ENCODE results near the gene VANGL2.

Gene VANGL2

DNA sequence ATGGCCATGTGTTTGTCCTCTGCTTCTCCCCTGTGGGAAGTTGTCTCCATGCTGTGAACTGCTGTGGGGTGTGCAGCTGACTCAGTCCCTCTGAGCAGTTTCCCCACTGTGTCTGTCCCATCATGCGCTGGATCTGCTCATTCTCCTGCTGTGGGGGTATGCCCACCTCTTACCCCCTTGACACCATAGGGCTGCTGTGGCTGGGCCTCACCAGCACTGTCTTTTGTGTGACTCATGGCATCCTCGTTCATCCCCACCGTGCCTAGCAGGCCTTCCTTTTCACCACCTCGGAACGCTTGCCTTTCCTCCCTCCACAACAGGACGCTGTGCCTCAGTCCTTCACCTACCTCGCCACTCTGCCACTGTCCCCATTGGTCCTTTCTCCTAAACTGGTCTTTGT, 27.3 kb downstream of the VANGL2 start:
- no peak for DNase-seq (ENCODE audit: low spot score)

DNA sequence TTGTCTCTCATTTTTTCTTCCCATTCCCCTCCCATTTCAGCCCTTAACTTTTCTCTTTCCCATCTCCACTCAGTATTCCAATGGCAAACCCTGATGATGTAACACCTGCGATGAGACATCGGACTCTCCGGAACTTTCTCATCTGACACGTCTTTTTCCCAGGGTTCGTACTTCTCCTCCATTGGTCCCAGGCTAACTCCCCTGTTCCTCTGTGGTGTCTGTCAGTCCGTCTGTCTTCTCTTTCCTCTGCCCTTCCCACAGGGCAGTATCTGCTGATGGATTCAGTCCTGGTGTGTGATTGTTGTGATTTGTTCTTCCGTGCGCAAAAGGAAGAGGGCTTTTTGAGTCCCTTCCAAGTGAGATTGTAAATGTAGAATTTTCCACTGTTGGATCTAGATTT, 27.7 kb downstream of the VANGL2 start:
- no peak for DNase-seq (ENCODE audit: low spot score)

DNA sequence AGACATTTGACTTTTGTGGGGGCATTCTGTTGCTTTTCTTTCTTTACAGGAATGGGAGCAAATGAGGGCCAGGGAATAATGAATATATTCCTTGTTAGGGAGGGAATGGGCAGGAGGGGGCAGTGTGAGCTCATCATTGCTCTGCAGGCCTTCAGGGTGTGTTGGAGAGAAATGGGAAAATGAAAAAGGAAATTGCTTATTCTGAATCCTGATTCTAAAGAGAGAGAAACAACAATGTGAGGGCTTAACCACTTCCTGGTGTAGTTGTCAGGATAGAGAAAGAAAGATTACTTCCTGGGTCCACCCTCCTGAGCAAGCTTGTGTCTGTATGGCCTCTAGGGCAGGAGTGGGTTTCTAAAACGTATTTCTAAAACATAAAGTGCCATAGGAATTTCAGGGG, 28.3 kb downstream of the VANGL2 start:
- DNase-seq (ENCODE audit: low spot score), result peak; percentile 53

DNA sequence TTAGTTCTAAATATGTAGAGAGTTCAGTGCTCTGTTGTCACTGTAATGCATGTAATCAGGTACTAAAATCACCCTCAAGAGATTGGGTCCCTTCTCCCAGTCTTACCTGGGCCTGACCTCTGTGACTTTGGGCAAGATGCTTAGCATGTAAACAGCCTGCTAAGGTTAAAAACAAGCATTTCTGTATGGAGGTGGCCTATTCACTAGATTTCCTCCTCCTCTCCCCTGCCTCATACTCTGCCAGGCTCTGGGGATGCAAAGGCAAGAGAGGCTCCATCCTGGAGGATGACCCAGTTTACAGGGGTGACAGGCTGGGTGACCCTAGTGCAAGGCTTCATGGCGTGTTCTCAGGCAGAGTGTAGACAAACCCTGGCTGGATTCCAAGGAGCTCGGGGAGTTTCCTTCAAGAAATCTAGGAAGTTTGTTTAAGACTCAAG, 28.8 kb downstream of the VANGL2 start:
- no peak for DNase-seq (ENCODE audit: low spot score)

DNA sequence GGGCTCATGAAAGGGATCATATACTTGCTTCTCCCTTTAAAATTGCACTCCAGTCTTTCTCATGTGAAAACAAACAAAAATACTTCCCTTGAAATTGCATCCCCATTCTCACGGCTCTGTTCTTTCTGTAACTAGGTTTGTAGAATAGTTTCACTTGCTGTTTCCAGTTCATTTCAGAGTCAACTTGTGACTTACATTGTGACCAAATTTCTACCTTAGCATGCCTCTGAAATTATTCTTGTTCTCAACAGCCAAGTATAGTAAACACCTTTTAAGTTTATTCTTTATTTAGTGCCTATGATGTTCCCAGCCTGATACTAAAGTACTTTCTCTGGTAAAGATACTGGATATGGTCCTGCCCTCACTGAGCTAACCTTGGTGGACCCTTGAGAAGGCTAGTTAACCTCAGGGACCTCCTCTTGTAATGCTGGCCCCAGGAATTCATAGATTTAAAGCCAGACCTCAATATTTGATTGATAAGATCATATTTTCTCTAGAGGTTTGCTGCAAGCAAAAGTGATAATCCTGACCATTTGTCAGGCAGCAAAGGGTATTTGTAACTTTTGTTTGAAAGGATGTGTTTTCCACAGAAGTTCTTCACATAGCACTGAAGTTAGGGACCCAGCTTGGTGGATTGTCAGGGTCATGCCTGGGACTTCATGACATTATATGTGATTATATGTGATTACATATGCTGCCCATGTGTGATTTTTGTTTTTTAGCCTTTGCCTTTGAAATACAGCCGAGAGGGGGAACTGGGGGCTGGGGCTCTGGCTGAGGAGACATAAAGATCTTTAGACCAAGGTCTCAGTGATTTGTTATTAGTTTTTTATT, 29.6 kb downstream of the VANGL2 start:
- no peak for DNase-seq (ENCODE audit: low spot score)

DNA sequence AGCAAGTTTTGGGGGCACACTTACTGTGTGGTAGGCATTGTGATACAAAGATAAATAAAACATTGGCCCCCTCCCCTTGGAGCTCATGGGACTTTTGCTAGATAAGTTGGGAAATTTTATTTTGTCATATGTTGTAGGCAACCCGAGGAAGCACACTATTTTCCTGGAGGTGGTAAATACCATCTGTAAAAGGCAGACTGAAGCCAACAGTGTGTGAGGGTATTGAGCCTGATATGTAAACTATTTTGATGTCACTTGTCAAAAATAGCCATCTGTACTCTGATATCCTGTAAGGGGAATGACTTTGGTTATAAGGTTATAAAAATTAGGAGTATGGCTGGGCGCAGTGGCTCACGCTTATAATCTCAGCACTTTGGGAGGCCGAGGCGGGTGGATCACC, 30.6 kb downstream of the VANGL2 start:
- DNase-seq (ENCODE audit: low spot score), result no peak

DNA sequence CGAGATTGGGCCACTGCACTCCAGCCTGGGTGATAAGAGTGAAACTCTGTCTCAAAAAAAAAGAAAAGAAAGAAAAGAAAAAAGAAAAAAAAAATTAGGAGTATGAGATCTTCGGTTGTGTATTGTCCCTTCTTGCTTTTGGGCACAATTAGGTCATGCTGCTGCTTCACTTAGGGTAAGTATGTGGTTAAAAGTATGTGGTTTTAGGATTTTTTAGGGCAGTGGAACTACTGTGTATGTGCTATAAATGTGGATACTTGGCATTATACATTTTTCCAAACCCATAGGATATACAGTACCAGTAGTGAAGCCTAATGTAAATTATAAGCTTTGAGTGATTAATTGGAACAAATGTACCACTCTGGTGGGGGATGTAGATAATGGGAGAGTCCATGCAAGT, 31.2 kb downstream of the VANGL2 start:
- DNase-seq (ENCODE audit: low spot score), result no peak

DNA sequence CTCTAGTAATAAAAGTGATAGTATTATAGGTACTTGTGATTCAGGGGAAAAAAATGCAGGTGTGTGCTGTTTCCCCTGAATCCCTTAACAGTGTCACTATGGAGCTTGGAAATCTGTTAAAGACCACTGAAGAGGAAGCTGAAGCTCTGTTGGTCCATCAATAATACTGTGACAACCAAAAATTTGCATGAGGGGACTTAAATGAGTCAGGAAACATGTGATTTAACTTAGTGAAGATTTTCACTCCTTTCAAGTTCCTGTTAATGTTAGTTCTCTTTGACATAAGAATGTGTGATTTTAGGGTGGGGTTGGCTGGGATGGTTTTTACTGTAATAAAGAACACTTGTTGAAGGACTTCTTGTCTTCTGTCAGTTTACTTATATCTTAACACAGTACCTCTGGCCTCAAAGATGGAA, 32.0 kb downstream of the VANGL2 start:
- DNase-seq (ENCODE audit: low spot score), result no peak

DNA sequence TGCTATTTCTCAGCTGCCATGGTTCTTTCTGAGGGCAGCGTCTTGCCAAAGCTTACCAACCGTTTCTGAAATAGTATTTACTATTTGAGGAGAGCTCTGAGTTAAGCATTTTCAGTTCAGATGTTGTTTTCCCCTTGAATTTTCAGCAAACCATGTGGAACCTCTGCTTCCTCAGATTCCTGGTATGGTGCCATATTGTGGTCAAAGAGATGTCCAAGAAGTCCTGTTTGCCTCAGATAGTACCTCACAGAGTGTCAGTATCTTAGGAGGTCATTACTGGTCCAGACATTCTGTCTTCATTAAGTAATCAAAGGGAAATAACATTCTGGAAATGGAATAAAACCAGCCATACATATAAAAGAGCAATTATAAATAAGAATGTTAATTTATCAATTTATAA, 36.6 kb downstream of the VANGL2 start:
- DNase-seq (ENCODE audit: low spot score), result no peak

DNA sequence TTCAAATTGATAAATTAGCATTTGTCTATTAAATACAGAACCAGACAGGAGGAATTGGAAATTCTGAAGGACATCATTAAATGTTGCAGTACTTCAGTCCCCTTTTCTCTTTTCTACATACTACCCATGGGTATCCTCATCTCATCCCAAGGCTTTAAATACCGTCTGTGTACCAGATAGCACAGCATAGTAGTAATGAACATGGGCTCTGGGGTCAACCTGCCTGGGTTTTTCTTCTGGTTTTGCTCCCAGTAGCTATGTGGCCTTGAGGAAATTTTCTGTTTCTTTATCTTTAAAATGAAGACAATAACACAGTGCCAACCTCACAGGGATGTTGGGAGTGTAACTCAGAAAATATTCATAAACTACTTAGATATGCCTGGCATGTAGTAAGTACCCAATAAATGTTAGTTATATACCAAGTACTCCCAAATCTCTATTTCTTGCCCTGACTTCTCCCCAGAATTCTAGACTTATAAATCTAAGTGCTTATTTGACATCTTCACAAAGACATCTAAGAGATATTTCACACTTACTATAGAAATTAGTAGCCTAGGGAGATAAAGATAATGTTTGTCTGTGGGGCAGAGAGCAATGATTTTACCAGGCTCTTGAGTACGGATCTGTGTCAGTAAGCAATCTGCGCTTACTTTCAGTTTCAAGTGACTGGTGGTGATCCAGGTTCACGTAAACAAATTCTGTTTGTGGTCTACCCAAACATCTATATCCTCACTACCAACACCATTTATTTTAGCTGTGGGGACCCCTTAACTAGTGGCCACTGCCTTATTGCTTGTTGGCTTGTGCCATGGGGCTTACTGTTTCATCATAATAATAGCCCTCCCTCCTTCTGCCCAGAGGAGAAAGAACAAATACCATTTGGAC, 37.3 kb downstream of the VANGL2 start:
- no peak for DNase-seq (ENCODE audit: low spot score)

DNA sequence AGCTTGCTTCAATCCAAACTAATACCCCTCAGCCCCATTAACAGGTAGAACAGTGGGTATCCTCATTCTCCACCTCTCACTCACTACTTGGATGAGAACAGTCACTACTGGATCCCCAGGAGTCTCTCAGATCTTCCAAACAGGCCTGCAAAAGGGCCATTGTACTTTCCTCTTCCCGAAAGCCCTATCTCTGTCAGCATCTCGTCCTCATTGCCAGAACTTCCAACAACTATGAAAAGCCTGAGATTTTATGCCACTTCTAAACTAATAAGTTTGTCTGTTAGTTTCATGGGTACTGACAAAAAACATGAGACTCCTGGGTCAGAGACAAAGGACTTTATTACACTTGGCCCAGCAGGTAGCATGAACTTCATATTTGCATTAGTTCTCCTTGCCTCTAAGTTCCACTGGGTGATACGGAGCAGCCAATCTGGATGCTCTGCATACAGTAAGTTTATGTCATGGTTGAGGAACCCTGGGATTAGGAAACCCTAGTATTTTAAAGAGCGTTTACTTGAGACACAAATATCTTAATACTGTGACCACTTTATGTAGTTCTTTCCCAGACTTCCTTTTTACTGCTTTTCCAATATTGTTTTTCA, 38.1 kb downstream of the VANGL2 start:
- DNase-seq (ENCODE audit: low spot score), result no peak

DNA sequence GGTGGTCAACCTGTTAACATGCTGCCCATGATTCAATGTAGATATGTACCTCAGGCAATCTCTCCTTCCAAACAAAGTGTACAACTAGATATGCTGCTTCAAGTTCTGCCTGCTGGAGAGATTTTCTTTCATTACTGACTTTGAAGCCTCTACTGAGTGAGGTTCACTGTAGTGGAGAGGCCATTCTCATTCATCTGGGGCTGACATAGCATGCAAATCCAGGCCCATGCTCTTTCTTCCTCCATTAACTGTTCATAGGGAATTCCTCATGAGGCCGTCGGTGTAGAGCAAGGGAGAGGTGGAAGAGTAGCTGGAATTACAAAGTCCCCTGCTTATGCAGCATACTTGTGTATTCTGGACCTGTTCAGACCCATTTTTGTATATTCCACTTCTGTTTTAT, 38.6 kb downstream of the VANGL2 start:
- DNase-seq (ENCODE audit: low spot score), result no peak

DNA sequence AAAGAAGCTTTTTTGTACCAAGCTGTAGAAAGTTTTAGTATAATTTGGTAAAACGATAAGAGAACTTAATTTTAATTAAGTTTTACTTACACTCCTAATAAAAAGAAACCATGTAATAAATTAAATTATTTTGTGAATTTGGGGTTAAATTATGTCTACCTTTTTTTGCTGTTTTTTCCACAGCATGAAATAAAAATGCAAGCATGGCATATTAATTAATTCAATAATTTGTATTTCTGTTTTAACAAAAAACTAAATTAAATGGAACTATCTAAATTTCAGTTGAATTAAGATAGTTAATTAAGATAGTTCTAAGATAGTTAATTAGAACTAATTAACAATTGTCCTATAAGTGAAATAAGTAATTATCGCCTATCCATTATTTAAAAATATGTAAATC, 39.4 kb downstream of the VANGL2 start:
- DNase-seq (ENCODE audit: low spot score), result no peak

DNA sequence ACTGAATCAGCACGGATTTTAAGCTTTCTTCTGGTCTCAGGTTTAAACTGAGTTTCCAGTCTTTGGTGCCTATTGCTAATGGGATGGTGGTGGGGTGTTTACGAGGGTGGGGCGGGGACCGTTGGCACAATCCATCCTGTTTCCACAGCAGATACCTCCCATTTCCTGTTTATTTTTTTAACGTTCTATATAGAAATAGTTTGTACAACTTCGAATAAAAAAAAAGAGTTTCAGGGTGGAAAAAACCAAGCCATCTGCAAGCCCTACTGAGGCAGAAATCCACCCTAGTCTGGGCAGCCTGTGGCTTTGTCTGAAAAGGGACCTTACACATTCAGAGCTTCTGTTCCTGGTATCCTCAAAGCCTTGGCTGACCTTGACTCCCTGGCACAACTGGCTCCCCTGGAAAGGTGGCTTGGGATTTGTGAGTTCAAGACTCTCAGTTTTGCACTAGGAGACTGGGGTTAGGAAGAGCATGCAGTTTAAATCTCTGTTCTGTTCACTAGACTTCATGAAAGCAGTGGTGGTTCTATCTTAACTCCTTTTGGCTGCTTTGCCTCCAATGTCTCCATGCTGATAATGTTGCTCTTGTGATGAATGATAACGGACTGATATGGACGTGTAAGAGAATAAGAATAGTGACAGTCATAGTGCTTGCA, 46.7 kb downstream of the VANGL2 start:
- DNase-seq (ENCODE audit: low spot score), result no peak

DNA sequence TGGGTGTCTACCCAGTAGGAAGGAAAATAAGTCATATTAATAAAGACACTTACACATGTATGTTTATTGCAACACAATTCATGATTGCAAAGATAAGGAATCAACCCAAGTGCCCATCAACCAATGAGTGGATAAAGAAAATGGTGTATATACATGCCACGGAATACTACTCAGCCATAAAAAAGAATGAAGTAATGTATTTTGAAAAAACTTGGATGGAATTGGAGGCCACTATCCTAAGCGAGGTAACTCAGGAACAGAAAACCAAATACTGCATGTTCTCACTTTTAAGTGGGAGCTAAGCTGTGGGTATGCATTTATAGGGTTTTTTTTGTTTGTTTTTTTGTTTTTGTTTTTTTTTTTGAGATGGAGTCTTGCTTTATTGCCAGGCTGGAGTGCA, 49.1 kb downstream of the VANGL2 start:
- no peak for DNase-seq (ENCODE audit: low spot score)

DNA sequence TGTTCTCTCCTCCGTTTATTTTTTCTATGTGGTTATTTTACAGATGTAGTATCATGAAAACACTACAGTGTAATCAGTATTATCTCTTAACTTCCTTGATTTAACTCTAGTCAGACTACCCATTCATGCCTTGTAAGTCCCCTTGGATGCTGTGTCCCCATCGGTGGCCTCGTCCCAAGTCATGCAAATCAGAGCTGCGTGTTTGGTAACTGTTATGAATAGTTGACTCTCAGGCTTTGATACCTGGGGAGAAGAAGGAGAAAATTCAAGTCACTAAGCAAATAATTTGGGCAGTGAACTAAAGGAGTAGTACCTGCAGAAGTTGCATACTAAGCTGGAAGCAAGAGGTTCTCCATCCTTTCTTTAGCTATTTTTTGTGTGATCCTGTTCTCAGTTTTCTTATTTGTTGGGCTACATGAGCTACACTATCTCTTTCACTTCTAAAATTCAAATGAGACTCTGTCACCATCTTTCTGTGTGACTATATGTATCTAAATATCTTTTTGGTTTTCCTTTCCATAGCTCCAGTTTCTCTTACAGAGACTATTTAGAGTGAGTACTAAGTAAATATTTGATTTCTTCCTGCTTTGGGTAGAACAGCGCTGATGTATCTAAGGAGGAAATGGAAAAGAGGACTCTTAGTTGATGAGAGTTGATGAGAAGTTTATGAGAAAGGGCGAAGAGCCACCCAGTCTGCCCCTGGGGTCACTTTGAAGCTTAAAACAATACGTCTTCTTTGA, 50.9 kb downstream of the VANGL2 start:
- DNase-seq (ENCODE audit: low spot score), result no peak

DNA sequence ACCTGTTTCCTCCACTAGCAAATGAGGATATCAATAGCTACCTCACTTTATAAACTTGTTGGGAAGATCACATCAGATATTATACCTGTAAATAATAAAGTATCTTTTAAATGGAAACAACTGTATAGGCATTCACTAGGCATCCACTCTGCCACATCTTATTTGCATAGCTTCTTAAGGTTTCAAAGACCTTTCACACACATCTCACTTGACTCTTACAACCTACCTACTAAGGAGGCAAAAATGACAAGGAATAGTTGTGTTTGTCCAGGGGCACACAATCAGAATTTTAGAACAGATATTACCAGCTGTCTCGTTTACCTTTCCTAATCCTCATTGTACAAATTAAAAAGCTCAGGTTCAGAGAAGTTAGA, 51.5 kb downstream of the VANGL2 start:
- no peak for DNase-seq (ENCODE audit: low spot score)

DNA sequence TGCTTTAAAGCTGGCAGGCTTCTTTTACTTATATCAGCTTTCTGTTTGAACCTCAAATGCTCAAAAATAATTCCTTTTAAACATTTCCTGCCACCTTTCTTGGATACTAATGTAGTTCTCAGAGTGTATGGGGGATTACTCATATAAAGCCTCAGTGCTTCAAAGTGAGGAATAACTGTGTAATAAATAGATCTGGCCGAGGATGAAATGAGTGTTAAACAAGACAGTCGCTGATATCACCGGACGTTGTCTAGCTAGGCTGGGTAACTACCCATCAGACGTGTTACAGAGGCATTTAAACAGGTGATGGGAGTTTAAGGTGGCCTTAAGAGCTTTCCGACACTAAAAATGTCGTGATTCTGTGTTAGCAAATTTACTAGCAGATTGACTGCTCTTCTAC, 53.1 kb downstream of the VANGL2 start:
- no peak for DNase-seq (ENCODE audit: low spot score)

DNA sequence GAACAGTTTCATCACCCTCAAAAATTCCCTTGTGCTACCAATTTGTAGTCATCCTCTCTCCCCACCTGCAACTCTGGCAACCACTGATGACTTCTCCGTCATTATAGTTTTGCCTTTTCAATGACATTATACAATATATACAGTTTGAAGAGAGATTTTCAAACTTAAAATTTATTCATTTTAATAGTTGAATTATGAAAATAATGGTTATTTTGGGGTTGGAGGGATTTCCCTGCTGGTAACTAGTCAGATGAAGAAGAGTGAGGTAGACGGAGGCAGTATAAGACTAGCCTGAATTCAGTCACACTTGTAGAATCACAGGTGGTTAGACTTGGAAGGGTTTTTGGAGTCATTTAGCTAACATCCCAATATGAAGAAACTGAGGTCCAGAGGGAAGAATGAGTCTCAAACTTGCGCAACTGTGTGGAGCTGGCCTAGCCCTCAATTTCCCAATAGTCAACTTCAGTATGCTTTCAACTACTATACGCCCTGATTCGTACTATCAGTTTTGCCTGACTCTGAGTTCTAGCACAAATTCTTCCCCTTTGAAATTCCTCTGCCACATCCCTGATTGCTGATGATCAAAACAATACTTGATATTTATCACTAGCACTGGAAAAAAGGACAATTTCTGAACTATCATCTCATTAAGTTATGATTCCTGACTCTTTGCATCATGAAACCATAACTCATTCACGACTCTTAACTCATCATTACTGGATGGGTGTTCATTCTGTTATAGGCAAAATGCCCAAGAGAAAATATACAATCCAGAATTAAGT, 54.2 kb downstream of the VANGL2 start:
- no peak for DNase-seq (ENCODE audit: low spot score)

DNA sequence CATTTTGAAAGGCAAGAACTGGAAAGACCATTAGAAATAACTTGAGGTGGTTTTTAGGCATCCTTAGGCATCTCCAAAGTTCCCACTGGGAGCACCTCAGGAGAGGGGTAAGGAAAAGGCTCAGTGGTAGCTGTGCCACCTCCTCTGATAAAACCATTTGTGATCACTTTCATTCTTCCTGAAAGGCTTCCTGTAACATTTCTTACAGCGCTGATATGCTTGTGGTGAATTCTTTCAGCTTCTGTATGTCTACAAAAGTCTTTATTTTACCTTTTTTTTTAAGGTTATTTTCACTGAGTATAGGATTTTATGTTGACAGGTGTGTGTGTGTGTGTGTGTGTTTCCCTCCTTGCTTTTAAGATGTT, 54.8 kb downstream of the VANGL2 start:
- no peak for DNase-seq (ENCODE audit: low spot score)

DNA sequence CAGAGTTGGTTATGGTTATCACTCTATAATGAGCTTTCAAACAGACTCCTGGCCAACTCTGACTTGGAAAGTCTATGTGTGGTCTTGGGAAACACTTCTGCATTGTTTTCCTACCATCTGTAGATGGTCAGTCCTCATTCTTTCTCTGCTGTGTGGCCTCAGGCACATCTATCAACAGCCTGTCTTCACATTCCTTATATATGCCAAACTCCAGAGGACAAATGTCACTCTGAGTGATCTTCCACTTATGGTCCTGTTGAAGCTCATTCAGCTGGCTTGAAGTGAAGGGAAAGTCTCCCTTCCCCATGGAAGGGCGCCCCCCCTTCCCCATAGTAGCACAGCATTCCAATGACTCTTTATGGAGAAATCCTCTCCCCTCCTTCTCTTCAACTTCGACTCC, 58.7 kb downstream of the VANGL2 start:
- DNase-seq (ENCODE audit: low spot score), result no peak

Data from HuH-7.5 (cell line).